GM18867 (cell line): ENCODE results near the gene CAMTA1.

ENCODE experiments used
- ATAC-seq: cut with Tn5 transposase; IDR thresholded peaks from one replicate; pipeline ENCODE4 v1.9.1; 2021; ENCODE audit warnings: mild to moderate bottlenecking, moderate library complexity; ENCODE audit not compliant: unreplicated experiment

Gene CAMTA1

GRCh38 chr1:6923012-6923411 lies 137.8 kb downstream of the CAMTA1 start:
- no peak for ATAC-seq

DNA sequence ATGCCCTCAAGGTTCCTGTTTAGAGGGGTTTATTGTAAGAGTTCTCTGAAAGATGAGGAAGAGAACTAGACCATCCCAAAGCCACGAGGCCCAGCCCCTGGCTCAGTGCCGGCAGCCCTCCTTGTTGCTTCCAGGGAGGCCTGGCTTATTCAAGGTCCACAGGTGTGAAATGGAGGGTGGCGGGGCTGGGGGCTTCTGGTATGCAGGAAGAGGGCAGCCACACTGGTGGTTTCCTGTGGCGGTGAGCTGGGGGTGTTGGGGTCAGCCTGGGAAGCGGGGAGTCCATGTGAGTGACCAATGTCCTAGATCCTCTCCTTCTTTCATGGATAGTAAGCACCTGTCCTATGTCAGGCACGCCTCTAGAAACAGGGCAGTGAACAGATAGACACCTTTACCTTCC lies 138.2 kb downstream of the CAMTA1 start:
- no peak for ATAC-seq

DNA sequence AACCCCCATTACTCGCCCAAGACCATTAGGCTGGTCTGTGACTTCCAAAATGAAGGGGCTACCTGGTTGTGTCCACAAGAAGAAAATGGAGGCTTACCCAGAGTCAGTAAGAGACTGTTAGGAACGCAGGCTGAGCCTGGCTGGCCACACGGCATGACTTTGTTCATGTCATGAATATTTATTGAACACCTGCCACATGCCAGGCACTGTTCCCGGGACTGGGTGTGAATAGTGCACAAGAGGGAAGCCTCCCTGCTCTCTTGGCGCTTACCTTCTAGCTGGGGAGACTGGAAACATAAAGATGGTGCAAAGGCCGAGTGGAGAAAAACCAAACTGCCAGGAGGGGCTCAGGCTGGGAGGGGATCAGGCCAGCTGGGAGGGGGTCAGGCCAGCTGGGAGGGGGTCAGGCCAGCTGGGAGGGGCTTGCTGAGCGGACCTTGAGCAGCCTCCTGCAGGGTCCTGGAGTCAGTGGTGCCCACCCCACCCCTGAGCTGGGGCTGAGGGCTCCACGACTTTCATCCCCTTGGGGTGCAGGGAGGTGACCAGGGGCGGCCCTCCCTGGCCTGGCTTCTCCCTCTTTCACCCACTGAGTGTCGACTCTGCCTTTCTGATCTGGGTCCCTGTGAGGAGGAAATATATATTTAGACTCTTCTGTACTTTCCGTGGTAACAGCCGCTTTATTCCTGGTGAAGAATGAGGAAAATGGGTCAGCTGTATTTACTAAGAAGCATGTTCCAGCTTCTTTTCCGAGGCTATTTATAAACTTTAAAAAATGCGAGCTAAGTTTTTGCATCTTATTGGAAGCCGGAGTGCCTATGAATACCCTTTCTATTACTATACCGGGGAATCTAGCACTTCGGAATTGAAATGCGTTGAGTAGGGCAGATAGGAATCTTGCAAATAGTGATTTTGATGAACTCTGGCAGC lies 139.0 kb downstream of the CAMTA1 start:
- ATAC-seq: no peak

GRCh38 chr1:6924891-6925290 lies 139.6 kb downstream of the CAMTA1 start:
- ATAC-seq: no peak

DNA sequence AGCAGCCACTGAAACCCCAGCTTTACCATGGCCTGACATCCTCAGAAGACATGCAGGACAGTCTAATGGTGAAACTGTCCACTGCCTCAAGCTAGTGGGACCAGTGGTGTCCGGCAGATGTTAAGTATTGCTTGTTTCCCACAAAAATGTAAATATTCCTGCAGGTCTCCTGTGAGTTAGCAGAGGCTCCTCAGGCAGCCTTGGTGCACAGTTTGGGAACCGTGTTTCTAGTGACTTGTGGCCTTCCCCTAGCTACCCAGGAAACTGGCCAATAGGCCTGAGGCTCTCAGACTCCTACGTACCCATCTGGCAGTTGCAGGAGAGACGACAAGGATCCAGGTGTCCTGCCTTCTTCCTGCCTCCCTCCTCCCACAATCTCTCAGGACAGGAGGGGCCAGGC lies 142.4 kb downstream of the CAMTA1 start:
- no peak for ATAC-seq

- ATAC-seq: no peak
Measured at GRCh38 chr1:6928106-6928885, 143.0 kb downstream of the CAMTA1 start.

- no peak for ATAC-seq
Measured at GRCh38 chr1:6930732-6931300, 145.6 kb downstream of the CAMTA1 start.

- ATAC-seq: no peak
Measured at GRCh38 chr1:6935361-6935883, 150.2 kb downstream of the CAMTA1 start.

DNA sequence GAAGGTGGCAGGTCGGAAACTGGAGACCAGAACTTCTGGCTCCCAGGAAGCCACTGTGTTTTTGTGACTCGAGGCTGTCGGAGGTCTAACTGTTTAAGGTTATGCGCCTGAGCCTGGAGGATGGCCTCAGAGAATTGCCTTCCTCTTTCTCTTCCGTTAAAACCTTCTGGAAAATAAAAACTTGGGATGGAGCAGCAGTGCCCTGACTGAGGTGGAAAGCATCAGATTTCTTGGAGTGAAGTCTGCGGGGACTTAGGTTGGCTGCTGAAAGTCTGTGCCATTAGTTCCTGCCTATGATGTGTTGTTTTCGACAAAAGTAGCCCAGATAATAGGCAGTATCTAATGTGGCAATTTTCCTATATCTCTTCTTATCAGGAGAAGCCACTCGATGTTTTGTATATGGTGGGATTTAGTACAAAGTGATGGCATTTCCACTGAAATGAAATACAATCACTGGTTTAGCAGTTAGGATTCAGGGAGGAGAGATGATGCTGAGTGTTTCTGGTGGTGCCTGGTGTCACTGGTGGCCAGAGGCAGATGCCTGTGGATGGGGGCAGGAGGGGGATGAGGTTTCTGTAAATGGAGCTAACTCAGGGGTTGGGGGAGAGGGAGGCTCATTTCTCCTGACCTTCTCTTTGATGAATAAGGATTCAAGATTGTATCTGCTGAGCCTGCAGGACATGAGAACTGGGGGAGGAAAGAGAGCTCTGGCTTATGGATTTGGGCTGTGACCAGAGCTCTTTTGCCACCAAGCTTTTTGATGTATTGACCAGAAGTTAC lies 150.8 kb downstream of the CAMTA1 start:
- no peak for ATAC-seq

GRCh38 chr1:6937048-6937447 lies 151.8 kb downstream of the CAMTA1 start:
- no peak for ATAC-seq

DNA sequence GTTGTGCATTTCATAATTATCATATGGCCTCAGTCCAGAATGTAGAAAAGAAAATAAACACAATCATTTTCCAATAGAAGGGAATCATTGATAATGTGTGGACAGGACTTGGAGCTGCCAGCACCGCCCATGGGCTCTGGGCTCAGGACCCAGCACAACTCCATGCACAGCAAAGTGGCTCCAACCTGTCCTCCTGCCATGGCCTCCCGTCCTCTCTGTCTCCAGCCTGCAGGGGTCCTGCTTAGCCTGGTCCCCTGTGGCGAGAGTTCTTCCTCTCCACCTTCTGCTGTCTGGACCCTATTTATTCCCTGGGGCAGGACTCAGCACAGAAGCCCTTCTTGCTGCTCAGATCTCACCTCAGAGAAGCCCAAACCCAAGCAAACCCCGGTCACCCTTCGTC lies 154.1 kb downstream of the CAMTA1 start:
- ATAC-seq: no peak

- no peak for ATAC-seq
Measured at GRCh38 chr1:6941786-6942185, 156.5 kb downstream of the CAMTA1 start.

DNA sequence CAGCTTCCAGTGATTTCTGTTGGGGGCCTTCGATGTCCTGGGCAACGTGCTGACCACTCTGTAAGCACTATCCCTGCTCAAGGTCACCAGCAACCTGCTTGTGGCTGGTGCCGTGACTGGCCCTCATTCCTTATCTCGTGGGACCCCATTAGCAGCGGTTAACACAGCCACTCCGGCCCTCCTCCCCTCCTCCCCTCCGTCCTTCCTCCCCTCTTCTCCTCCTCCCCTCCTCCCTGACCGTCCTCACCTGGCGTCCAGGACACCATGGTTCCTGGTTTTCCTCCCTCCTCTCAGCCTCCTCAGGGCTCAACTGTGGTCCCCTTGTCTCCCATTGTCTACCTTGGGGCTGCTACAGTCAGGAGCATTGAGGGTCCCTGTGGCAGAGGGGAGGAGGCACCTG lies 157.7 kb downstream of the CAMTA1 start:
- ATAC-seq: no peak

DNA sequence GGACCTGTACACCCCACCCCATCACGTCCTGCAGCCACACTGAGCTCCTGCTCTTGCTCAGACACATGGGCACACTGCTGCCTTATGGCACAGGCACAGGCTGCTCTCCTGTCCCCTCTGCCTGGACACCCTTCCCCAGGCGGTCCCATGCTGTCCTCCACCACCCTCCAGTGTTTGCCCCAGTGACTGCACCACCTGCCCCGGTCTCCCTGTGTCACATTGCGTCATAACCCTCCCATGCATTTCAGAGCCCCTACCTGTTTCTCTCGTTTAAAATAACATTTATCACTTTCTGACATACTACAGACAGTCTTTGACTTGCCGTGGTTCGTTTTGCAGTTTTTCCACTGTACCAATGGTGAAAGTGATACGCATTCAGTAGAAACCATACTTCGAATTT lies 159.2 kb downstream of the CAMTA1 start:
- no peak for ATAC-seq

- ATAC-seq: no peak
Measured at GRCh38 chr1:6947952-6948351, 162.7 kb downstream of the CAMTA1 start.

DNA sequence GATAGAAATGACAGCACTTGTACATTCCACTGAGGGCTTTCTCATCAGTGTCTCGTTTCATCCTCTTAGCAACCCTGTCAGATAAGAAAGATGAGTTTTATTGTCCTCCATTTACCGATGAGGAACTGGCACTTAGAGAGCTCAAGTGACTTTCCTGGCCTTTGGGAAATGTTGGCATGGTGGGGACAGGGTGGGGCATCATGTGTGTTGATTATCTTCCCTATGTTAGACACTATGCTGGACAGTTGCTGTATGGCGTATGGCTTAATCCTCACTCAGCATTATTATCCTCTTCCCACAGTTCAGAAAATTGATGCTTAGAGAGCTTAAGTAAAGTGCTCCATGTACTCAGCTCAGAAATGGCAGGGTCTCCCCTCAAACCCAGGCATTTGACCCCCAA lies 163.2 kb downstream of the CAMTA1 start:
- no peak for ATAC-seq

GRCh38 chr1:6948861-6949260 lies 163.6 kb downstream of the CAMTA1 start:
- no peak for ATAC-seq

DNA sequence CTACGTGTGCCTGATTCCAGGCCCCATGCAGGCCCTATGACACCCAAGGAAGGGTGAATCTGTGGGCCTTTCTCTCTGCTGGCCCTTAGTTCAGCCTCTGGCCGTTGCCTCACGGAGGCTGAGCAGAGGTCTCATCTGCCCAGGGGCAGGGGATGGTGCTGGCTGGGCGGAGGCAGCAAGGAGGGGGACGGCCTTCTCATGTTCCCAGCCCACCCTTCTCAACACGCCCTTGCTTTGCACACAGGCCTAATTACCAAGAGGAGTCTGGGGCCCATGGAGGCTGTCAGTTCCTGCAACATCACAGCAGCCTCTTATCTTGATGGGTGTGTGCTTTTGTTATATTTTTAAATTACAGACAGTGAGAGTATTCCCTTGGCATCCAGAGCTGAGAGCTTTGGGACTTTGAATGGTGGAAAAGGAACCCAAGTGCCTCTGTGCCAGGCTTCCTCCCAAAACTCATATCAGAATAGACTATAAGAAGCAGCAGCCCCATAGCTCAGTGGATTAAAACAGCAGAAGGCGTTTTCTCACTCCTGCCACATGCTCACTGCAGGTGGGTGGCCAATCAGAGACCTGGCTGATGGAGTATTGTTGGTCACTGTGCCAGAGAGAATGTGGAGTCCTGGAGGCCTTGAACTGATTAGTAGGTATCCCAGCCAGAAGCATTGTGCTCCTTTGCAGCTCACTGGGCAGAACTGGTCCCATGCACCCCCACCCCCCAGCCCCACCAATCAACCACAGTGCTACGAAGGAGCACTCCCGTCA lies 164.9 kb downstream of the CAMTA1 start:
- ATAC-seq: no peak

DNA sequence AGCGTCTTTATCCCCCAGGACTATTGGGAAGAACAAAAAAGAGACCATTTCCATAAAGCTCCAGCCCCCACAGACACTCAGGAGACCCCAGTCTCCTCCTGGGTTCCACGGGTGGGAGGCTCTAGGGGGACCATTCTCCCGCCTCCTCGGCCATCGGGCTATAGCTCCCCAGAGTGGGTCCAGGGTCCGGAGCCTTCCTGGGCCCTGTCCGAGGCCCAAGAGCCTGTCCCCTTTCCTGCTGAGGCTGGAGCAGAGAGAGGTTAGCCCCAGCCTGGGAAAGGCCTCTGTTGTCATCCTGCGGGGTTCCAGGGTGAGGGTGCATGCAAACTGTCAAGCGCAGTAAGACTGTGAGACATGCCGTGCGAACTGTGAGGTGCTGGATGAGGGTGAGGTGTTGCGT lies 166.3 kb downstream of the CAMTA1 start:
- no peak for ATAC-seq

DNA sequence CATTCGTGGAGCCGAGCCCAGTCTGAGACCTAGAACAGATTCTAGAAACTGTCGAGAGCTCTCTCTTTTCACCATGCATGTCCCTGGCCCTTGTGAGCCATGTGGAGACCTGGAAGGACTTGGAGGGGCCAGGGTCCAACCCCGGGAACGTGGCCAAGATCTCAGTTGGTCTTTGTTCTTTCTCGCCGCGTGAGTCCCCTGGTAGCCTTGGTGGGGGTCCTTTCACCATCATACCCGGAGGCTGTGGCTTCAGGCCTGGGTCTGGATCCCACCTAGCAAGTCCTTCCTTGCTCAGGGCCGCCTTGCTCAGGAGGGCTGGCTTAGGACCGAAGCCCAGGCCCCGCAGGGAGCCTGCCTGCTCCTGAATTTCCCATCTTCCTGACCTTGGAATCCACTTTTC lies 168.0 kb downstream of the CAMTA1 start:
- ATAC-seq: no peak
